Nephron (organoid): ENCODE data around the gene NAT10.

Source experiments
- H3K27ac Mint-ChIP-seq, 3 experiments: 2 replicates each; pipeline ENCODE4 v1.8.0; 2020; ENCODE audit warnings: mixed read lengths in 3 of 3, mild to moderate bottlenecking in 2 of 3, moderate library complexity in 1 of 3
- H3K27me3 Mint-ChIP-seq: 2 replicates; pipeline ENCODE4 v1.8.0; 2021; ENCODE audit warnings: low read depth, mild to moderate bottlenecking, moderate library complexity, mixed read lengths
- H3K36me3 Mint-ChIP-seq: 2 replicates; pipeline ENCODE4 v1.8.0; 2020; ENCODE audit warnings: low read depth, mixed read lengths
- H3K4me1 Mint-ChIP-seq: 2 replicates; pipeline ENCODE4 v1.8.0; 2020; ENCODE audit warnings: mixed read lengths
- H3K4me3 Mint-ChIP-seq, 3 experiments: 2 replicates each; pipeline ENCODE4 v1.8.0; 2020; ENCODE audit warnings: mild to moderate bottlenecking in 3 of 3, mixed read lengths in 3 of 3, moderate library complexity in 2 of 3
- H3K9me3 Mint-ChIP-seq: 2 replicates; pipeline ENCODE4 v1.8.0; 2020; ENCODE audit warnings: mixed read lengths
- CTCF ChIP-seq, 3 experiments: fragments of 200-600 bp; sonication (generic); IDR thresholded peaks; one replicate each; pipeline ENCODE4 v1.5.0; 2021; ENCODE audit warnings: antibody characterized with exemption in 3 of 3; ENCODE audit not compliant: unreplicated experiment in 3 of 3

NAT10 gene

DNA sequence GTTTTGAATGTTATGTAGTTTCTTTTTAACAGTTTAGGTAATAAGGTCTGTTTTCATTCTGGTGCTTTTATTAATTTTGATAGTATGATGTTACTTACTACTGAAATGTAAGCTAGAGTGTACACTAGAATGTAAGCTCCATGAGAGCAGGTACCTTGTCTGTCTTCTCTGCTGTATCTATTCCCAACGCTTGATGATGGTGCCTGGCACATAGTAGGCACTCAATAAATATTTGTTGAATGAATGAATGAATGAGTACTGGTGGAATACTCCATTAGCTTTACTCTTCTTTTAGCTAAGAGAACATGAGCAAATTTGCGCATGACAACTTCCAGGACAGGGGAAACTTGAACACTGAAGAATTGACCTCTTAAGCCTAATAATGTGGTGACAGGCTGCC, 6.6 kb upstream of the NAT10 start:
- Mint-ChIP-seq H3K4me1 (peaks cover 6% of the 10 kb centered on the region), H3K27ac (no peak overlapping the region), H3K4me3 (no peak overlapping the region), H3K36me3 (peaks cover 69% of the 10 kb centered on the region), H3K27me3 (no peaks in the 10 kb centered on the region), H3K9me3 (no peaks in the 10 kb centered on the region)
- no peak for TF ChIP-seq CTCF (IDR thresholded peaks at IDR 0.05; ENCODE audit: unreplicated experiment in 3 of 3)

GRCh38 chr11:34104680-34105078, 750 bp upstream of the NAT10 start:
- H3K36me3 Mint-ChIP-seq: peaks cover 25% of the 10 kb centered on the region
- H3K9me3 Mint-ChIP-seq: no peaks in the 10 kb centered on the region
- H3K4me3 Mint-ChIP-seq: peak overlapping the region; percentile 97 to 99 (median 97)
- peak overlapping the region; percentile 99 for H3K27ac Mint-ChIP-seq
- no peak for TF ChIP-seq CTCF (IDR thresholded peaks at IDR 0.05; ENCODE audit: unreplicated experiment in 3 of 3)
- no peaks in the 10 kb centered on the region for H3K27me3 Mint-ChIP-seq
- H3K4me1 Mint-ChIP-seq: peaks cover 39% of the 10 kb centered on the region

- peaks cover 19% of the 10 kb centered on the region for H3K36me3 Mint-ChIP-seq
- peaks cover 39% of the 10 kb centered on the region for H3K4me1 Mint-ChIP-seq
- no peak for TF ChIP-seq CTCF (IDR thresholded peaks at IDR 0.05; ENCODE audit: unreplicated experiment in 3 of 3)
Observed at GRCh38 chr11:34105957-34106504, 602 bp downstream of the NAT10 start.

DNA sequence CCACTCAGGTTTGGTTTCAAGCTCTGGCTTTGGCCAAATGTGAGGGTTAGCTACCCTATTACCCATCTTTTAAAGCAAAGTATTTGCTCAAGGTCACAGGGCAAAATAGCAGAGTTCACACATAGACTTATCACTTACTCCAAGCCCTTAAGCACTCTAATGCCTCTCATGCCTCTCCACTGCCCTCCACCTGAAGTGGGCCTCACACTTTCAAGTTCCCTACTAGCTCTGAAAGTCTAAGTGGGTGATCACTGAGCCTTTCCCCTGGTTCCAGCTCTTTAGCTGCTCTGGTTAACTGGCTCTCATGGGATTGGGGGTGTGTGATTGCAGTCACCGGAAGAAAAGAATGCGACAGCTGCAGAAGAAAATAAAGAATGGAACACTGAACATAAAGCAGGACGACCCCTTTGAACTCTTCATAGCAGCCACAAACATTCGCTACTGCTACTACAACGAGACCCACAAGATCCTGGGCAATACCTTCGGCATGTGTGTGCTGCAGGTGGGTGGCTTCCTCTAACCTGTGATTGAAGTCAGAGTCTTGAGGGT, 6.4 kb downstream of the NAT10 start:
- no peaks in the 10 kb centered on the region for H3K9me3 Mint-ChIP-seq
- peaks cover 13% of the 10 kb centered on the region for H3K4me1 Mint-ChIP-seq
- H3K4me3 Mint-ChIP-seq: no peak overlapping the region
- H3K36me3 Mint-ChIP-seq: peaks cover 42% of the 10 kb centered on the region
- no peaks in the 10 kb centered on the region for H3K27me3 Mint-ChIP-seq
- no peak for TF ChIP-seq CTCF (IDR thresholded peaks at IDR 0.05; ENCODE audit: unreplicated experiment in 3 of 3)
- no peak overlapping the region for H3K27ac Mint-ChIP-seq

More at GRCh38 chr11:34105957-34106504, 602 bp downstream of the NAT10 start:
- peak overlapping the region; percentile 99 for H3K27ac Mint-ChIP-seq
- peak overlapping the region; percentile 97 to 99 (median 97) for H3K4me3 Mint-ChIP-seq
- H3K27me3 Mint-ChIP-seq: no peaks in the 10 kb centered on the region
- no peaks in the 10 kb centered on the region for H3K9me3 Mint-ChIP-seq

- Mint-ChIP-seq H3K4me3 (no peak overlapping the region), H3K9me3 (no peaks in the 10 kb centered on the region), H3K27me3 (no peaks in the 10 kb centered on the region), H3K27ac (no peak overlapping the region), H3K4me1 (peaks cover 10% of the 10 kb centered on the region), H3K36me3 (peaks cover 59% of the 10 kb centered on the region)
- TF ChIP-seq CTCF (IDR thresholded peaks at IDR 0.05; ENCODE audit: unreplicated experiment in 3 of 3): no peak
Observed at GRCh38 chr11:34114014-34114413, 8.6 kb downstream of the NAT10 start.

DNA sequence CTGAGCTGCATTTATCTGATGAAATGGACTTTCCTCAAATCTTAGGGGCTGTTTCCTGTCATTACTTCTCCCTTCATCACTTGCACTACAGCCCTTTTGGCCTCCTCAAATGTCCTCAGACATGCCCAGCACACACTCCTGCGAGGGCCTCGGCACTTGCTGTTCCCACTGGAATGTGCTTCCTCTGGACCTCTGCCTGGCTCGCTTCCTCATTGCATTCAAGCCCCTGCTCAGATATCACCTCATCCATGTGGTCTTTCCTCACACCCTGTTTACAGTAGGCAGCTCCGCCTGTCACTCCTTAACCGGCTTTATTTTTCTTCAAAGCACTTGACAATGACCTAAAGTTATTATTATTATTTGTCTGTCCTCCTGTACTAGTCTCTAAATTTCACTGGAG, 9.0 kb downstream of the NAT10 start:
- H3K4me3 Mint-ChIP-seq: no peak overlapping the region
- TF ChIP-seq CTCF (IDR thresholded peaks at IDR 0.05; ENCODE audit: unreplicated experiment in 3 of 3): no peak
- peaks cover 8% of the 10 kb centered on the region for H3K4me1 Mint-ChIP-seq
- H3K27me3 Mint-ChIP-seq: no peaks in the 10 kb centered on the region
- H3K27ac Mint-ChIP-seq: no peak overlapping the region
- H3K36me3 Mint-ChIP-seq: peaks cover 57% of the 10 kb centered on the region
- no peaks in the 10 kb centered on the region for H3K9me3 Mint-ChIP-seq
